ENCODE results near the gene PCDHGA4.

- TF ChIP-seq POLR2A (IDR thresholded peaks at IDR 0.05): no peak
- TF ChIP-seq, protein P1, sequence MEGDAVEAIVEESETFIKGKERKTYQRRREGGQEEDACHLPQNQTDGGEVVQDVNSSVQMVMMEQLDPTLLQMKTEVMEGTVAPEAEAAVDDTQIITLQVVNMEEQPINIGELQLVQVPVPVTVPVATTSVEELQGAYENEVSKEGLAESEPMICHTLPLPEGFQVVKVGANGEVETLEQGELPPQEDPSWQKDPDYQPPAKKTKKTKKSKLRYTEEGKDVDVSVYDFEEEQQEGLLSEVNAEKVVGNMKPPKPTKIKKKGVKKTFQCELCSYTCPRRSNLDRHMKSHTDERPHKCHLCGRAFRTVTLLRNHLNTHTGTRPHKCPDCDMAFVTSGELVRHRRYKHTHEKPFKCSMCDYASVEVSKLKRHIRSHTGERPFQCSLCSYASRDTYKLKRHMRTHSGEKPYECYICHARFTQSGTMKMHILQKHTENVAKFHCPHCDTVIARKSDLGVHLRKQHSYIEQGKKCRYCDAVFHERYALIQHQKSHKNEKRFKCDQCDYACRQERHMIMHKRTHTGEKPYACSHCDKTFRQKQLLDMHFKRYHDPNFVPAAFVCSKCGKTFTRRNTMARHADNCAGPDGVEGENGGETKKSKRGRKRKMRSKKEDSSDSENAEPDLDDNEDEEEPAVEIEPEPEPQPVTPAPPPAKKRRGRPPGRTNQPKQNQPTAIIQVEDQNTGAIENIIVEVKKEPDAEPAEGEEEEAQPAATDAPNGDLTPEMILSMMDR (IDR thresholded peaks at IDR 0.05): no peak
These were observed 10.8 kb upstream of the PCDHGA4 start for GRCh38 chr5:141343953-141344463.
